GM21381 (cell line): Measurements from ENCODE around the gene MRPS18A.
"Not testable (repeated sequence)": the region's sequence is repeated elsewhere in the genome, so short reads cannot be mapped to it uniquely, and the experiment has no call there.

Source experiments
- ATAC-seq: cut with Tn5 transposase; IDR thresholded peaks from one replicate; pipeline ENCODE4 v1.9.1; 2021; ENCODE audit warnings: mild to moderate bottlenecking, moderate library complexity; ENCODE audit not compliant: unreplicated experiment

The MRPS18A gene

DNA sequence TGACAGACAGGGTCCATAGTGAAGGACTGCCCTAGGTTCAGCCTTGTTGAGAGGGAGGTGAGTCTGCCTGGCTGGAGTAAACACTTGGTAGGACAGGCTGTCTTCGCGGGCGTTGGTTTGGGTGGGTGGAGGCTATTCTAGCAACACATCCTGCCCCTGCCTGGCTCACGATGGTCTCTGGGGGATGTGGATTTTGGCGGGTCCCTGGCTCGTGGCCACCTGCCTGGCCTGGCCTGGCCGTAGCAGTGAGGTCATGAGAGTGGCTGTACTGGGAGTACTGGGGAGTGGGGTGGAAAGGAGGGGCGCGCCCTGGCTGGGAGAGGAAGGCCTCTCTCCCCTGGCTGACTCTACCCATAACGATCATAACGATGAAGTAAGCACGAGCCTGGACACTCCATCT lies 30.2 kb upstream of the MRPS18A start:
- no peak for ATAC-seq

GRCh38 chr6:43717389-43717788 lies 29.8 kb upstream of the MRPS18A start:
- ATAC-seq, result no peak

DNA sequence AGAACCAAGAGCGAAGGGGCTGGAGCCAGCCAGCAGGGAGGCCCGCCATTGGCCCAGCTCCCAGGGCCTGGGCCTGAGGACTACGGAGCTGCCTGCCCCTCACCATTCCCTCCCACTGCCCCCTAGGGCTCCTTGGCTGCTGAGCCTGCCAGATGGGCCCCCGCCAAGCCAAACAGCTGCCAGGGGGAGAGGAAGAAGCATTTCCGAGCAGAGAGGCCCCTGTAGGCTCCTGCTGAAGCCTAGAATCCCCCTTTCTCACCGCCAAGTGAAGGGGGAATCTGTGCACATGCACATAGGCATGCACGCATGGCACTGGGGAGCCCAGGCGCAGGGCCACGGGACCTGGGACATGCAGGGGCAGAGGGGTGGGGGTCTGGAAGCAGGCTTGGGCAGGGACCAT lies 28.5 kb upstream of the MRPS18A start:
- no peak for ATAC-seq

DNA sequence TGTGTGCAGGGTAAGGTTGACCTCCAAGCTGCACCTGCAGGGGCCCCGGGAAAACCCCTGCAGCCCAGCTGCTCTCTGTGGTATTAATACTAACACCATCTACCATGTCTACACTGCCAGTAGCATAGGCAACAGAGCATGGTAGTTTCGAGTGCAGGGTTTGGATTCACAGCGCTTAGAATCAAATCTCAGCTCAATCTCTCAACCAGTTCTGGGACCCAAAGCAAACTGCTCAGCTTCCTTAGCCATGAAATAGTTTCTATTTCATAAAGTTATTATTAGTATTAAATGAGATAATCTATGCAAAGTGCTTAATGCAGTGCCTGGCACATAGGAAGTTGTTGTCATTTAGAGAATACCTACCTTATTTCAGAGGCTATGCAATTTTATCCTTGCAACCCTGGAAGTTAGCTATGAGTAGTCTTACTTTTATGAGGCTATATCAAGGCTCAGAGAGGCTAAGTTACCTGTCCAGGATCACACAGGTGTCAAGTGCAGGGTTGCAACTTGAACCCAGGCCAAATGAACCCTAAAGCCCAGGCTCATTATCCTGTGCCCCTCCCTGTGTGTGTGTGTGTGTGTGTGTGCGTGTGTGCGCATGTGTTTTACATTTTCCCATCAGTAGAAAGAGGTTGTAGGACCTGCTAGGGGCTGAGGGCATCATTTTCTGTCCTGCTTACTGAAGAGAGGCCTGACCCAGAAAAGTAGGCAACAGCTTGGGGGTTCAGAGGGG lies 27.6 kb upstream of the MRPS18A start:
- ATAC-seq, result peak; percentile 83

- ATAC-seq, result peak; percentile 2
These were observed 26.9 kb upstream of the MRPS18A start for GRCh38 chr6:43714311-43715055.

DNA sequence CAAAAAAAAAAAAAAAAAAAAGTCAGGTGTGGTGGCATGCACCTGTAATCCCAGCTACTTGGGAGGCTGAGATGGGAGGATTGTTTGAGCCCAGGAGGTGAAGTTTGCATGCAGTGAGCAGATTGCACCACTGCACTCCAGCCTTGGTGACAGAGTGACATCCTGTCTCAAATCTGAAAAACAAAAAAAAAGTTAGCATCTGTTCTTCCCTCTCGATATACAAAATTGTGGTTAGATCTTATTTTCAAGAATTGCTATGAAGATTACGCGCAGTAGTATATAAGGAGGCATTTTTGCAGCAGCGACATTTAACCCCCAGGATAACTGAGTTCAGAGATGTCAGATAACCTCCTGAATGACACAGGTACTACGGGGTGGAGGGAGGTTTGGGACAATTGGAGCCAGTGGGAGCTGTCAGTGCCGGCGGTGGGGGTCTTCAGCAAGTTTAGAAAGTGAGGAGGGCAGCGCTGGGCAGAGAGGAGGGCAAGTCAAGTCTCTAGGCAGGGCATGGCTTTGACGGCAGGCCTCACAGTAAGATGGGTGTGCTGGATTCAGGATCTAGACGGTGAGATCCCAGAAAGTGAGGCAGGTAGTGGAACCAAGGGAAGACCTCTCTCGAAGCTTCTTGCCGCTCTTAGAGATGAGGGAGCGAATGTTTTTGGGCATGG lies 26.2 kb upstream of the MRPS18A start:
- ATAC-seq, result no peak

- no peak for ATAC-seq
These were observed 25.0 kb upstream of the MRPS18A start for GRCh38 chr6:43712579-43712978.

DNA sequence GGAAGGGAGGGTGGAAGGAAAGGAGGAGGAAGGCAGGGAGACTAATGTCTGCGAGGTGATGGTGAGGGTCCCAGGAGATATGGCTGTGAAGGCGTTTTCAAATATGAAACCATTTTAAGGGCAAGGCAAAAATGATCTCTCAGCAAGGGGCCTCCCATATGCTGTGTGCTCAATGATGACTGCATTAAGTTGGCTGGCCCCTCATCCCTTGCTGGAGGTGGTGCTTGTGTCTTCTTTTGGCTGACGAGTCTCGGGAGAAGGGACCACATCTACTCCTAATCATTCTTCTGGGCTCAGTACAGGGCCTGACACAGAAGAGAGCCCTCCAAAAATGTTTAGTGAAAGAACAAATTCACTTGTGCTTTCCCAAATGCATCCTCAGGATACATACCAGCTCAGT lies 23.0 kb upstream of the MRPS18A start:
- ATAC-seq, result no peak

DNA sequence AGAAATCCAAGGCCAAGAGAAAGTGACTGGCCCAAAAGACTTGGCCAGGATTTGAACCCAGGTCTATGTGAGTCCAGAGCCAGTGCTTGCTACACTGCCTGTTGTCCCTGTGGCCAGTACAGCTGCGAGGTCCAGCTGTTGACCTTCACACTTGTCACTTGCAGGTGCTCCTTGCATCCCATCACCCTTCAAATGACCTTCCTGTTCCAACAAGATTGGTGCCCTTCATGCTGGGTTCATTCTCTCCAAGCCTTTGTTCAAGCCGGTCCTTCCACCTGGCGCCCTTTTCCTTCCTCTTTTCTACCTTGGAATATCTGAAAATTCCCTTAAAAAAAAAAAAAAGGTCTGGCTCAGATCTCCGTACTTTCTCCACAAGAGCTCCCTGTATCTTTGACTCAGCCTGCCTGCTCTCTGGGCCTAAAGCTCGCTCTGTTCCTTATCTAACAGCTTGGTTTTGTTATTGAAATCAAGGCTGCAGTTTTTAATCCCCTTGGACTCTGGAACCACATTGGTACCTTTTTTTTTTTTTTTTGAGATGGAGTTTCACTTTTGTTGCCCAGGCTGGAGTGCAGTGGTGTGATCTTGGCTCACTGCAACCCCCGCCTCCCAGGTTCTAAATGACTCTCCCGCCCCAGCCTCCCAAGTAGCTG lies 22.2 kb upstream of the MRPS18A start:
- no peak for ATAC-seq

DNA sequence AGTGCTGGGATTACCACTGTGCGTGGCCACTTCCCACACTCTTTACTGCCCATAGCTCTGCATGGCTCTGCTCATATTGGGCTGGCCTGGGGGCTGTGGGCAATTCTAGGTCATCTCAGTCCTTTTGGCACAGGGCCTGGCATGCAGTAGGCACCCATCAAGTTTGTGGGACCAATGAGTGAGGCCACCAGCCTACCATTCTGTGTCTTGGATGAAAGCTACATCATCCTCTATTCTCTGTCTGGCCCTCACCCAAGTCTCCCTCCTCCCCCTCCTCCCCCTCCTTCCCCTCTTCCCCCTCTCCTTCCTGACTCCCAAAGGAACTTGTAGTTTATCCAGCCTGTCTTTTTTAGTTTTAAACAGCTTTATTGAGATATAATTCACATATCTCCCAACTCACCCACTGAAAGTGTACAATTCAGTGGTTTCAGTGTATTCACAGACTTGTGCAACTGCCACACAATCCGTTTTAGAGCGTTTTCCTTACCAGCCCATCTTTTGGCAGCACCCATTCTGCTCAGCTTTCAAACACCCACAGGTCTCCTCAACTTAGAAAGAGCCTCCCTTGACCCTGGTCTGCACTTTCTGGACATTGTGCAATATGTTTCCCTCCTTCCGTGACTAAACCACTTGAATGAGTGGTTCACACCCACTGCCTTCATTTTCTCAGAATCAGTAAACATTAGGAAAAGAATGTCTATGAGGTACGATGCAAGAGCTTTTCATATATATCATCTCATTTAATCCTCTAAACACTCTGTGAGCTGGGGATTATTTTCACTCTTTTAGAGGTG lies 21.5 kb upstream of the MRPS18A start:
- ATAC-seq, result no peak

DNA sequence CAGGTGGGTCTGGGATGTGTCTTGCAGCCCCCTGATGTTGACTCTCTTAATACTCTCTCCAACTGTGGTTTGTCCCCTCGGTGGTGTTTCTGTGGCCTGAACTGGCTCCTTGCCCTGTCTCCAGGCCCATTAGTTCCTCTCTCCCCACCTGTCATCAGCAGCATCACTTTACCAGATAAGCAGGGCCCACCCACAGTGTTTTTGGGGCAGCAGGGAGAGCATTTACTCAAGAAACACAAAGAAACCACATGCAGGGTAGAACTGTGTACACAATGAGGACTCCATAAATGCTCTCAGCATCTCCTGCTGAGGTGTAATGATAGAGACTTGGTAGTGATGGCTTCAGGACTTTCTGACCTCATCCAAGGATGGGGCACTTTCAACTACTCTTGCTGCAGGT lies 20.2 kb upstream of the MRPS18A start:
- ATAC-seq, result no peak

- ATAC-seq, result no peak
These were observed 19.7 kb upstream of the MRPS18A start for GRCh38 chr6:43707269-43707668.

DNA sequence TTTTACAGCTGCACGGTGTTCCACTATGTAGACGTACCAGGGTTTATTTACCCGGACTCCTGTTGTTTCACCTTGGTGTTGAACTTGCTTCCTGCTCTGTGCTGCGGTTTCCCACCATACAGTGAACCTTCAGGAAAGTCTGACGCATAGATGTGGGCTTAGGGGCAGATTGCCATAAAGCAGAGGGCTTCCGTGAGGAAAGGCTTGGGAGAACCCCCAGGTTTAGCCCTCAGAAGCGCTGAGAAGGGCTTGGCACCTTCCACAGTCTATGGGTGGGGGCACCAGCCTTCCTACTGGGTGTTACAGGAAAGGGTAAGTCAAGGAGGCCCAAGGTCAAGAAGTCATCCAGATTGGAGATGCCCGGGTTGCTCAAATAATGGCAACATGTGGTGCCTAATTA lies 19.2 kb upstream of the MRPS18A start:
- ATAC-seq, result no peak

GRCh38 chr6:43705996-43706395 lies 18.4 kb upstream of the MRPS18A start:
- no peak for ATAC-seq

DNA sequence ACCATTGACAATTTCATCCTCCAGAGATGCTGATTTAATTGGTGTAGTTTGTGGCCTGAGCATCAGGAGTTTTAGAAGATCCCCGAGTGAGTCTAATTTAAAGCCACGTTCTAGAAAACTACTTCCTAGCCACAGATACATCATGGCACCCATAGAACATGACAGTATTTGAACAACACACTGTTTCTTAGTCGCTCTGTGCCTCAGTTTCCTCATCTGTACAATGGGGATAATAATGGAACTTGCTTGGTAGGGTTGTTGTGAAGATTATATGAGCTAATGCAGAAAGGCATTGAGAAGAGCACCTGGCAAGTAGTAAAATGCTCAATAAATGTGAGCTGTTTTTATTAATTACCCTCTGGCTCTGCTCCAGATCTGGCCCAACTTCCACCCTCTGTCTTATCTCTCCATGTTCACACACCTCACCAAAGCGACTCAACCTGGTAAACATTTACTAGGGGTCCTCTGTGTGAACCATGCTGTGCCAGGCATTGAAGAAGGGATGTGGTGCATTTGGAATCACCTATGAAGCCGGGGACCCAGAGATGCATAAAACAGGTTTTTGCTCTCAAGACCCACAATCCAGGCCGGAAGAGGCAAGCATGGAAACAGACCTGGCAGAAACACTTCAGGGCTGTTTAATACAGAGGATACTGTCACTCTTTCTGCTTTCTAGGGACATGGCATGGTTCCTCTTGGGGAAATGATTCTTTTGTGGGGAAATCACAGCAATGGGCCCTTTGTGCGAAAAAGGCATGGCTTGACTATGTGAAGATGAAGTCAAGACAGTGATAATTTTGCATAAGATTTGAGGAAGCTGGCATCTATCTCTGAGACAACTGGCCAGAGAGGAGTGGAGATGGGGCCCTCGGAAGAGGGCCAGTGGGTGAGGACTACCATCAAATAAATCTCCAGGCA lies 16.2 kb upstream of the MRPS18A start:
- no peak for ATAC-seq

DNA sequence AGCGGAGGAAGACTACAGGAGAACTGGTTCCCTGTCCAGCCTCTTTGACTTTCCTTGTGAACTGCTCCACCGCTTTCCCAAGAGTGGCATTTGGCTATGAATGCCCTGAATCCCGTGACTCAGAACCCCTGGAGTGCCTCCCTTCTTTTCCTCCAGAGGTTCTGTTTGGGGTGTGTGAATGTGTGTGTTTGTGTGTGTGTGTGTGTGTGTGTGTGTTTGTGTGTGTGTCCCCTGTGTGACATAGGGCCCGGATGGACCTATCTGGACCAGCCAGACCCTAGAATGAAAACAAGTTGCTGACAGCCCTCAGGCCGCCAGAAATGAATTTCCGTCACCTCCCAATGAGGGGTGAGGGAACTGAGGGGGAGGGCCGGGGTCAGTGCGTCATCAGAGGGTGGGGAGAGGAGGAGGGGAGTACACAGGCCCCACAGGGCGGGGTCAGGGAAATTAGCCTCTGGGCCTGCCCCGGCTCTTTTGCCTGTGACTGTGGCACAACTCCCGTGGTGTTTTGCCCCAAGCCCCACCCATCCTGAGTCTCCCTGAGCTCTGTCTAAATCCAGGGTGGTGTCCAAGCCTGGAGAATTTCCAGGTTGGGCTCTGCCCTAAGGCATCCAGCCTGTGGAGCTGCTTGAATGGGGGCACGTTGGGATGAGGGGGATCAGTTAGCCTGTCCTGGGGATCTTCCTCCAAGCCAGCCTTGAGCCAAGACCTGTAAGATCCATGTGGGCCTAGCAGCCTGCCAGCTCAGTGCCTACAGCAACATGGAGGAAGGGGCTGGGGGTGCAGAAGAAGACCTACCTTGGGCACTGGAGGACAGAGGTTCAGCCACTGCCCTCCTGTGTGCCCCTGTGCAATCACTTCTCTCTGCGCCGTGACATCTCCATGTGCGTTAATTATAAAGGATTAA lies 15.2 kb upstream of the MRPS18A start:
- no peak for ATAC-seq

- no peak for ATAC-seq
These were observed 14.6 kb upstream of the MRPS18A start for GRCh38 chr6:43702171-43702533.

DNA sequence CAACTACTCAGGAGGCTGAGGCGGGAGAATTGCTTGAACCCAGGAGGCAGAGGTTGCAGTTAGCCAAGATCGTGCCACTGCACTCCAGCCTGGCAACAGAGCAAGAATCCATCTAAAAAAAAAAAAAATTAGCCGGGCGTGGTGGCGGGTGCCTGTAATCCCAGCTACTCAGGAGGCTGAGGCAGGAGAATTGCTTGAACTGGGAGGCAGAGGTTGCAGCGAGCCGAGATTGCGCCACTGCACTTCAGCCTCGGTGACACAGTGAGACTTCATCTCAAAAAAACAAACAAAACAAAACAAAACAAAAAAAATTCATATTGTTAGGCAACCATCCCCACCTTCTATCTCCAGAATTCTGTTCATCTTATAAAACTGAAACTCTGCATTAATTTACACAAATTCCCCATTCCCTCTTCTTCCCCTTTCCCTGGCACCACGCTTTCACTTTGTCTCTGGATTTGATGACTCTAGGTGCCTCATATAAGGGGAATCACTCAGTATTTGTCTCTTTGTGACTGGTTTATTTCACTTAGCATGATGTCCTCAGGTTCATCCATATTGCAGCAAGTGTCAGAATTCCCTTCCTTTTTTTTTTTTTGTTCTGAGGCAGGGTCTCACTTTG lies 13.5 kb upstream of the MRPS18A start:
- ATAC-seq, result not testable (repeated sequence)
